Choroid plexus epithelial cell (primary cell): ENCODE results near the gene FAM83E.

ENCODE experiments used
- DNase-seq: peaks from one replicate; pipeline ENCODE4 v3.0.0-alpha.2; 2010; ENCODE audit warnings: low read depth
- H3K4me3 ChIP-seq: 2 replicates; pipeline ENCODE4 v1.5.1; 2011; ENCODE audit warnings: low read depth, mild to moderate bottlenecking, control low read depth, low read length, moderate library complexity
- CTCF ChIP-seq: conservative IDR thresholded peaks from 2 replicates; pipeline ENCODE4 v1.5.1; 2011; ENCODE audit warnings: low read depth, mild to moderate bottlenecking, control low read depth, inconsistent platforms, low read length, moderate library complexity

Gene FAM83E

DNA sequence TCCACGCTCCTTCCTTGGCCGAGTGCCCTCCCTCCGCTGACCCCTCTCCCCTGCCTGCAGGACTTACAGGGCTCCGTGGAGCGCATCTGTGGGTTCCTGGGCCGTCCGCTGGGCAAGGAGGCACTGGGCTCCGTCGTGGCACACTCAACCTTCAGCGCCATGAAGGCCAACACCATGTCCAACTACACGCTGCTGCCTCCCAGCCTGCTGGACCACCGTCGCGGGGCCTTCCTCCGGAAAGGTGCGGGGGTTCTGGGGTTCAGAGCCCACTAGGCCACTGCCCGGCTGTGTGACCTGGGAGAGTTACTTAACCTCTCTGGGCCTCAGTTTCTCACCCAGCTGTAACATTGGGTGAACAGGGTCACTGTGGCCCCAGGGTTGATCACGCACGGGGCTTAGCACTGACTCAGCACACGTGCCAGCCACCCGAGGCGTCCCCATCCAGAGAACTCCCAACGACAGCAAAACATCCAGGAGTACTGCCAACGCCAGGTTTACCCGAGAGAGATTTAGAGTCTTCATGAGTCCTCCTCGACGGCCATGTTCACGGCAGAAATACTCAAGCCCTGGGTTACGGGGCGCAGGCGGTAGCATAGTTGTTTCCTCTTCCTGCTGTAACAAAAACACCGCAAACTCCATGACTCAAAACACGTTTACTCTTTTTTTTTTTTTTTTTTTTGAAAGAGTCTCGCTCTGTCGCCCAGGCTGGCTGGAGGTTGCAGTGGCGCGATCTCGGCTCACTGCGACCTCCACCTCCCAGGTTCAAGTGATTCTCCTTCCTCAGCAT, 18.0 kb downstream of the FAM83E start:
- no peak for TF ChIP-seq CTCF
- H3K4me3 ChIP-seq: no peak overlapping the region
- DNase-seq: no peak

GRCh38 chr19:48596237-48596636, 18.6 kb downstream of the FAM83E start:
- no peak overlapping the region for H3K4me3 ChIP-seq
- TF ChIP-seq CTCF: no peak

DNA sequence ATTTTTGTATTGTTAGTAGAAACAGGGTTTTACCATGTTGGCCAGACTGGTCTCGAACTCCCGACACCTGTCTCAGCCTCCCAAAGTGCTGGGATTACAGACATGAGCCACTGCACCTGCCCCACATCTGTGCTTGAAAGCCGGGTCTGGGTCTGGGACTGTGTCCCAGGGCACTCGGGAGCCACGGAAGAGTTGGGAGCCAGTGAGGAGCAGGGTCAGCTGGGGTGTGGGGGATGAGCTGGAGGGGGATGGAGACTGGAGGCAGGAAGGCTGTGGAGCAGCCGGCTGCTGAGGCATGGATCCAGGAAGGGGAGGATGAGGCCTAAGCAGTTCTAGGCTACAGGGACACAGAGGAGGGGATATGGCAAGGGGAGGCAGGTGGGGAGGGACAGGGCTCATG, 19.0 kb downstream of the FAM83E start:
- H3K4me3 ChIP-seq: no peak overlapping the region
- DNase-seq: no peak
- TF ChIP-seq CTCF: no peak

More at GRCh38 chr19:48596237-48596636, 18.6 kb downstream of the FAM83E start:
- DNase-seq: no peak

GRCh38 chr19:48595171-48595570, 19.7 kb downstream of the FAM83E start:
- no peak for TF ChIP-seq CTCF
- no peak for DNase-seq
- no peak overlapping the region for H3K4me3 ChIP-seq

- no peak overlapping the region for H3K4me3 ChIP-seq
- DNase-seq: peak; percentile 52
- TF ChIP-seq CTCF: peak; percentile 38
Observed at GRCh38 chr19:48591021-48591420, 23.9 kb downstream of the FAM83E start.

DNA sequence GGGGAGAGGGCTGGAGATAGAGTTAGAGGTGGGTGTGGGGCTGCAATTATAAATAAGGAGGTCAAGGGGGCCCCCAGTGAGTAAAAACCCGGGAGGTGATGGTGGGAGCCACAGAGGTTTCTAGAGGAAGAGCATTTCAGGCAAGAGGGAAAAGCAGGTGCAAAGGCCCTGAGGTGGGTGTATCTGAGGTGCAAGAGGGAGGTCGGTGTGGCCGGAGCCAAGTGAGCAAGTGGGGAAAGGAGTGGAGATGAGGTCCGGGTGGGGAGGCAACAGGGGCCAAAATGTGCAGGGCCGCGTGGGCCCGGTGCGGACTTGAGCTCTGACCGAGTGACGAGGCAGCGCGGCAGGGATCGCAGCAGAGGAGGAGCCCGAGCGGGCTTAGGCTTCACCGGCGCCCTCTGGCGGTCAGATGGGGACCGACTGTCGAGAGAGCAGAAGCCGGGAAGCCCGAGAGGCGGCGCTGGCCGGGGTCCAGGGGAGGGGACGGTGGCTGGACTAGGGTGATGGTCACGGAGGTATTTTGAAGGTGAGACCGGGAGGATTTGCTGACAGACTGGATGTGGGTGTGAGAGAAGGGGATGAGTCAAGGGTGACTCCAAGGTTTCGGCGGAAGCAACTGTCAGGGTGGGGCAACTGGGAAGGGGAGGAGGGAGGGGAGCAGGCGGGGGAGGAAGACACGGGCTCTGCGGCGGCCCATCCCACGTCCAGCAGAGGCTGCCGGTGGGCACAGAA, 26.0 kb downstream of the FAM83E start:
- peak overlapping the region; percentile 46 for H3K4me3 ChIP-seq
- peak; percentile 93 for TF ChIP-seq CTCF
- peak; percentile 87 for DNase-seq
